PC-9 (cell line): ENCODE results near the gene C19orf53.

Source experiments
- CTCF ChIP-seq: fragments of 200-600 bp; sonication (generic); conservative IDR thresholded peaks from 2 replicates; pipeline ENCODE4 v1.6.1; 2017; ENCODE audit warnings: mixed run types, antibody characterized with exemption, mild to moderate bottlenecking, moderate library complexity
- EZH2 ChIP-seq: fragments of 200-600 bp; sonication (generic); IDR thresholded peaks from 2 replicates; pipeline ENCODE4 v1.8.0; 2017; ENCODE audit warnings: antibody characterized with exemption, low read depth

GRCh38 chr19:13814550-13814949 is 40.3 kb downstream of the C19orf53 start:
- TF ChIP-seq CTCF (no peak), EZH2 (no peak)
